ENCODE measurements around the gene RDH13. TPM values are rescaled to one million over a fixed set of nuclear protein-coding genes. Genes with fewer than 3 reads are reported as not detected.

The RDH13 gene
- polyA plus RNA-seq, 1 of the 3 experiments (the other 2 are of a cell fraction), result 9.6 TPM

DNA sequence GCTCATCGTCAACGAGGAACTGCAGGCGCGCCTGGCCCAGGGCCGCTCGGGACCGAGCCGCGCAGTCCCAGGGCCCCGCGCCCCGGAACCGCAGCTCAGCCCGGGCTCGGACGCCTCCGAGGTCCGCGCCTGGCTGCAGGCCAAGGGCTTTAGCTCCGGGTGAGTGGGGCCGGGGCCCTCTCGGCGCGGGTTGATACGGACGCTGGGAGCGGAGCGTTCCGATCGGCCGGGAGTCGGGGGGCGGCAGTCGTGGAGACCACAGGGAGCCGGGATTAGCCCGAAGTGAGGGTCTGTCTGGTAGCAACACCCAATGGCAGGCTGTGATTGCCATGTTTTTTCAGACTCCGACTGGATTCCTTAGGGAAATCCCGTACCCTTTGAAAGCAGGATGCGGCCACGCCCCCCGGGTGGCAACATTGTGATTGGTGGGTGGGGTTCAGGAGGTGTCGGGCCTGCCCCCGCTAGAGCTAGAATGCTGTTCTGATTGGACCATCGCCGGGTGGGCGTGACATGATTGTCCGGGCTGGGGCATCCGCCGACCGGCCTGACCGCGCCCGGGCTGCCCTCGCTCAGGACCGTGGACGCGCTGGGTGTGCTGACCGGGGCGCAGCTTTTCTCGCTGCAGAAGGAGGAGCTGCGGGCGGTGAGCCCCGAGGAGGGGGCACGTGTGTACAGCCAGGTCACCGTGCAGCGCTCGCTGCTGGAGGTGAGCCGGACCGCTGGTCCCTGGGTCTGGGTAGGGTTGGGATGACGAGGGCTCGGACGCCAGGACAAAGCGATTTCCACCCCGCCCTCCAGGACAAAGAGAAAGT lies 24.0 kb upstream of the RDH13 start:
- no peak overlapping the region; the same call in 1 of the 2 replicates for H2AFZ ChIP-seq (ENCODE audit: low read depth)
- peaks cover 21% of the 10 kb centered on the region for H3F3A ChIP-seq (replicated peaks; ENCODE audit: insufficient read depth)
- WGBS (ENCODE audit: low lambda C conversion rate), result 26% methylated on average over 35 of the region's 74 CpGs
- ChIA-PET CTCF (interaction anchor here (0.7 to 4.0 kb wide), 6 partner anchors 46 to 282 kb away, joined by 3 to 37 read pairs (median 7); no protein-coding TSS in a partner anchor), POLR2A (no interaction called here)
- H3K9me3 ChIP-seq, result no peaks in the 10 kb centered on the region
- peak overlapping the region in 1 of 2 experiments; percentile 40; a peak in 2 of 4 replicates for H3K4me3 ChIP-seq (ENCODE audit: low read depth in 2 of 2, low read length in 1 of 2)
- no peaks in the 10 kb centered on the region for H3K9me2 ChIP-seq
- peak overlapping the region; percentile 78 for H3K4me2 ChIP-seq
- H3K27ac ChIP-seq (ENCODE audit: low read depth in 2 of 2, low read length in 1 of 2), result no peak overlapping the region
- TF ChIP-seq RFX5 (IDR thresholded peaks at IDR 0.05; ENCODE audit: low read length) (peak; percentile 59), RXRA (IDR thresholded peaks at IDR 0.05; ENCODE audit: borderline replicate concordance, low read depth) (no peak), SIN3A (IDR thresholded peaks at IDR 0.05; ENCODE audit: borderline replicate concordance, low read depth, low read length) (peak; percentile 8; the same call in 1 of the 2 replicates), FOXM1 (IDR thresholded peaks at IDR 0.05; ENCODE audit: low read depth) (no peak), TCF12 (IDR thresholded peaks at IDR 0.05) (no peak), NFIC (IDR thresholded peaks at IDR 0.05; ENCODE audit: borderline replicate concordance) (no peak; the same call in 1 of the 2 replicates), MXI1 (IDR thresholded peaks at IDR 0.05; ENCODE audit: low read depth, low read length) (peak; percentile 70), POLR2AphosphoS5 (IDR thresholded peaks at IDR 0.05; ENCODE audit: low read depth, low read length) (peak; percentile 51)
- DNase-seq, result peak; percentile 99
- H3K9ac ChIP-seq, result no peak overlapping the region
- H3K79me2 ChIP-seq (ENCODE audit: insufficient read depth), result no peaks in the 10 kb centered on the region
- no peaks in the 10 kb centered on the region for H3K27me3 ChIP-seq (ENCODE audit: insufficient read depth)
- H4K20me1 ChIP-seq (ENCODE audit: insufficient read depth), result peaks cover 17% of the 10 kb centered on the region
- H3K36me3 ChIP-seq (replicated peaks in 1 of 2; ENCODE audit: control insufficient read depth in 1 of 2, insufficient read depth in 2 of 2, low read length in 1 of 2), result peaks cover 0 to 11% of the 10 kb centered on the region in 2 experiments
- H3K4me1 ChIP-seq (ENCODE audit: control insufficient read depth in 1 of 2, insufficient read depth in 2 of 2, low read depth in 1 of 2, low read length in 1 of 2), result peaks cover 6 to 23% of the 10 kb centered on the region in 2 experiments; a peak in 2 of 4 replicates

DNA sequence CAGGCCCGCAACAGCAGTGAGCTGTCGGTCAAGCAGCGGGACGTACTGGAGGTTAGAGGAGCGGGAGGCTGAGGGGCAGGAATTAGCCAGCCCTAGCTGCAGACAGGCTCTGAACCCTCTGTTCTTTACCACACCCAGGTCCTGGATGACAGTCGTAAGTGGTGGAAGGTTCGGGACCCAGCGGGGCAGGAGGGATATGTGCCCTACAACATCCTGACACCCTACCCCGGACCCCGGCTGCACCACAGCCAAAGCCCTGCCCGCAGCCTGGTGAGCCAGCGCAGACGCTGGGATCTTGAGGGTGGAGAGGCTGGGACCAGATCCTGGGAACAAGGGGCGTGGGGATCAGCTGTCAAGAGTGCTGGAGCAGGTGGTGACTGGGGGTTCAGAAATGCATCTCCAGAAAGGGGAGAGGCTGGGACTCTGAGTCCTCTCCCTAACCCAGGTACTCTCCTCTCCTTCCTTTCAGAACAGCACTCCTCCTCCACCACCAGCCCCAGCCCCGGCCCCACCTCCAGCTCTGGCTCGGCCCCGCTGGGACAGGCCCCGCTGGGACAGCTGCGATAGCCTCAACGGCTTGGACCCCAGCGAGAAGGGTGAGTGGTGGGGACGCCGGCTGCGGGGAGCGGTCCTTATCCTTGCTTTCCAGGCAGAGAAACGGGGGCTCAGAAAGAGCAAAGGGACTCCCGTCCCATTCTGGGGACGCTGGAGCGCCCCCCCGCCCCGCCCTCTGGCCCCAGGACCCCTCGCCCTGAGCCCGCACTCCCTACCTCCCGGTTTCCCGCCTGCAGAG lies 23.2 kb upstream of the RDH13 start:
- Histone ChIP-seq H3K27ac (ENCODE audit: low read depth in 2 of 2, low read length in 1 of 2) (no peak overlapping the region), H3K4me1 (ENCODE audit: control insufficient read depth in 1 of 2, insufficient read depth in 2 of 2, low read depth in 1 of 2, low read length in 1 of 2) (peaks cover 9 to 24% of the 10 kb centered on the region in 2 experiments; a peak in 2 of 4 replicates), H3K9me3 (no peaks in the 10 kb centered on the region), H3K36me3 (replicated peaks in 1 of 2; ENCODE audit: control insufficient read depth in 1 of 2, insufficient read depth in 2 of 2, low read length in 1 of 2) (peaks cover 0 to 5% of the 10 kb centered on the region in 2 experiments), H3K9ac (no peak overlapping the region), H3K4me3 (ENCODE audit: low read depth in 2 of 2, low read length in 1 of 2) (peak overlapping the region in 1 of 2 experiments; percentile 40; a peak in 2 of 4 replicates), H3K9me2 (no peaks in the 10 kb centered on the region), H3K79me2 (ENCODE audit: insufficient read depth) (no peaks in the 10 kb centered on the region), H3K4me2 (peak overlapping the region; percentile 78; the same call in 1 of the 2 replicates), H3F3A (replicated peaks; ENCODE audit: insufficient read depth) (peaks cover 23% of the 10 kb centered on the region), H4K20me1 (ENCODE audit: insufficient read depth) (peaks cover 17% of the 10 kb centered on the region), H3K27me3 (ENCODE audit: insufficient read depth) (no peaks in the 10 kb centered on the region), H2AFZ (ENCODE audit: low read depth) (no peak overlapping the region)
- WGBS (ENCODE audit: low lambda C conversion rate), result 74% methylated on average over 17 of the region's 35 CpGs
- ChIA-PET POLR2A (no interaction called here), CTCF (interaction anchor here (0.7 to 4.0 kb wide), 6 partner anchors 14 to 283 kb away, joined by 3 to 37 read pairs (median 5); no protein-coding TSS in a partner anchor)
- DNase-seq, result peak; percentile 56
- TF ChIP-seq POLR2AphosphoS5 (IDR thresholded peaks at IDR 0.05; ENCODE audit: low read depth, low read length) (no peak), TCF12 (IDR thresholded peaks at IDR 0.05) (no peak), GABPA (IDR thresholded peaks at IDR 0.05; ENCODE audit: low read depth) (no peak), RAD21 (IDR thresholded peaks at IDR 0.05; ENCODE audit: low read length) (no peak), EP300 (IDR thresholded peaks at IDR 0.05; ENCODE audit: borderline replicate concordance in 1 of 2, low read depth in 1 of 2, low read length in 1 of 2) (no peak), TAF1 (IDR thresholded peaks at IDR 0.05; ENCODE audit: borderline replicate concordance, low read depth, low read length) (no peak), RFX5 (IDR thresholded peaks at IDR 0.05; ENCODE audit: low read length) (no peak), FOXJ3 (CRISPR knock-in tag; IDR thresholded peaks at IDR 0.05) (no peak), SIN3A (IDR thresholded peaks at IDR 0.05; ENCODE audit: borderline replicate concordance, low read depth, low read length) (no peak), MEF2A (IDR thresholded peaks at IDR 0.05; ENCODE audit: borderline replicate concordance, low read depth) (no peak), CHD2 (IDR thresholded peaks at IDR 0.05; ENCODE audit: low read length, partially characterized antibody) (no peak), RCOR1 (IDR thresholded peaks at IDR 0.05; ENCODE audit: low read length) (no peak)
- TF ChIP-seq, protein P1, sequence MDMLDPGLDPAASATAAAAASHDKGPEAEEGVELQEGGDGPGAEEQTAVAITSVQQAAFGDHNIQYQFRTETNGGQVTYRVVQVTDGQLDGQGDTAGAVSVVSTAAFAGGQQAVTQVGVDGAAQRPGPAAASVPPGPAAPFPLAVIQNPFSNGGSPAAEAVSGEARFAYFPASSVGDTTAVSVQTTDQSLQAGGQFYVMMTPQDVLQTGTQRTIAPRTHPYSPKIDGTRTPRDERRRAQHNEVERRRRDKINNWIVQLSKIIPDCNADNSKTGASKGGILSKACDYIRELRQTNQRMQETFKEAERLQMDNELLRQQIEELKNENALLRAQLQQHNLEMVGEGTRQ (IDR thresholded peaks at IDR 0.05; ENCODE audit: borderline replicate concordance, low read depth, low read length), result no peak
- TF ChIP-seq, protein P2, sequence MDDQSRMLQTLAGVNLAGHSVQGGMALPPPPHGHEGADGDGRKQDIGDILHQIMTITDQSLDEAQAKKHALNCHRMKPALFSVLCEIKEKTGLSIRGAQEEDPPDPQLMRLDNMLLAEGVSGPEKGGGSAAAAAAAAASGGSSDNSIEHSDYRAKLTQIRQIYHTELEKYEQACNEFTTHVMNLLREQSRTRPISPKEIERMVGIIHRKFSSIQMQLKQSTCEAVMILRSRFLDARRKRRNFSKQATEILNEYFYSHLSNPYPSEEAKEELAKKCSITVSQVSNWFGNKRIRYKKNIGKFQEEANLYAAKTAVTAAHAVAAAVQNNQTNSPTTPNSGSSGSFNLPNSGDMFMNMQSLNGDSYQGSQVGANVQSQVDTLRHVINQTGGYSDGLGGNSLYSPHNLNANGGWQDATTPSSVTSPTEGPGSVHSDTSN (IDR thresholded peaks at IDR 0.05), result no peak
- TF ChIP-seq, protein P3, sequence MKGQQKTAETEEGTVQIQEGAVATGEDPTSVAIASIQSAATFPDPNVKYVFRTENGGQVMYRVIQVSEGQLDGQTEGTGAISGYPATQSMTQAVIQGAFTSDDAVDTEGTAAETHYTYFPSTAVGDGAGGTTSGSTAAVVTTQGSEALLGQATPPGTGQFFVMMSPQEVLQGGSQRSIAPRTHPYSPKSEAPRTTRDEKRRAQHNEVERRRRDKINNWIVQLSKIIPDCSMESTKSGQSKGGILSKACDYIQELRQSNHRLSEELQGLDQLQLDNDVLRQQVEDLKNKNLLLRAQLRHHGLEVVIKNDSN (IDR thresholded peaks at IDR 0.05; ENCODE audit: borderline replicate concordance, low read depth), result no peak
- TF ChIP-seq, protein P4, sequence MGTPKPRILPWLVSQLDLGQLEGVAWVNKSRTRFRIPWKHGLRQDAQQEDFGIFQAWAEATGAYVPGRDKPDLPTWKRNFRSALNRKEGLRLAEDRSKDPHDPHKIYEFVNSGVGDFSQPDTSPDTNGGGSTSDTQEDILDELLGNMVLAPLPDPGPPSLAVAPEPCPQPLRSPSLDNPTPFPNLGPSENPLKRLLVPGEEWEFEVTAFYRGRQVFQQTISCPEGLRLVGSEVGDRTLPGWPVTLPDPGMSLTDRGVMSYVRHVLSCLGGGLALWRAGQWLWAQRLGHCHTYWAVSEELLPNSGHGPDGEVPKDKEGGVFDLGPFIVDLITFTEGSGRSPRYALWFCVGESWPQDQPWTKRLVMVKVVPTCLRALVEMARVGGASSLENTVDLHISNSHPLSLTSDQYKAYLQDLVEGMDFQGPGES (IDR thresholded peaks at IDR 0.05; ENCODE audit: low read depth, low read length), result no peak
- TF ChIP-seq, protein P5, sequence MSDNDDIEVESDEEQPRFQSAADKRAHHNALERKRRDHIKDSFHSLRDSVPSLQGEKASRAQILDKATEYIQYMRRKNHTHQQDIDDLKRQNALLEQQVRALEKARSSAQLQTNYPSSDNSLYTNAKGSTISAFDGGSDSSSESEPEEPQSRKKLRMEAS (IDR thresholded peaks at IDR 0.05; ENCODE audit: low read depth), result no peak
